HG03135 (cell line): ENCODE measurements around the gene EIPR1.

Source experiments
- ATAC-seq: cut with Tn5 transposase; IDR thresholded peaks from one replicate; pipeline ENCODE4 v1.9.1; 2021; ENCODE audit warnings: mild to moderate bottlenecking, moderate library complexity; ENCODE audit not compliant: unreplicated experiment

The EIPR1 gene

GRCh38 chr2:3377612-3378432, at the start of gene EIPR1:
Gene EIPR1, minus strand, starts transcription at chr2:3377818. Its CDS starts 129 bp downstream, at chr2:3377689.
- ATAC-seq: peak; percentile 81

- ATAC-seq: no peak
Measured at GRCh38 chr2:3427272-3427671, 49.7 kb upstream of the EIPR1 start.

- no peak for ATAC-seq
Measured at GRCh38 chr2:3426615-3427014, 49.0 kb upstream of the EIPR1 start.

- ATAC-seq: no peak
Measured at GRCh38 chr2:3424171-3424795, 46.7 kb upstream of the EIPR1 start.

GRCh38 chr2:3423492-3424170, 46.0 kb upstream of the EIPR1 start:
- ATAC-seq: no peak

GRCh38 chr2:3422161-3422779, 44.7 kb upstream of the EIPR1 start:
- peak; percentile 47 for ATAC-seq

GRCh38 chr2:3421580-3421979, 44.0 kb upstream of the EIPR1 start:
- no peak for ATAC-seq

- no peak for ATAC-seq
Measured at GRCh38 chr2:3420769-3421397, 43.3 kb upstream of the EIPR1 start.

- no peak for ATAC-seq
Measured at GRCh38 chr2:3420076-3420768, 42.6 kb upstream of the EIPR1 start.

GRCh38 chr2:3418766-3419404, 41.3 kb upstream of the EIPR1 start:
- no peak for ATAC-seq

GRCh38 chr2:3414133-3414860, 36.7 kb upstream of the EIPR1 start:
- no peak for ATAC-seq

GRCh38 chr2:3413697-3414096, 36.1 kb upstream of the EIPR1 start:
- no peak for ATAC-seq

- no peak for ATAC-seq
Measured at GRCh38 chr2:3411103-3411502, 33.5 kb upstream of the EIPR1 start.

- ATAC-seq: no peak
Measured at GRCh38 chr2:3409627-3410170, 32.1 kb upstream of the EIPR1 start.

- ATAC-seq: no peak
Measured at GRCh38 chr2:3408781-3409180, 31.2 kb upstream of the EIPR1 start.

GRCh38 chr2:3406501-3406900, 28.9 kb upstream of the EIPR1 start:
- ATAC-seq: no peak

GRCh38 chr2:3405876-3406275, 28.3 kb upstream of the EIPR1 start:
- ATAC-seq: no peak

- ATAC-seq: no peak
Measured at GRCh38 chr2:3405307-3405706, 27.7 kb upstream of the EIPR1 start.

GRCh38 chr2:3404349-3404894, 26.8 kb upstream of the EIPR1 start:
- ATAC-seq: no peak
